ENCODE measurements around the gene NIPBL.

NIPBL gene

GRCh38 chr5:36969700-36970395 lies 93.3 kb downstream of the NIPBL start:
- Histone ChIP-seq H3K4me3 (ENCODE audit: low read depth, low read length, poor library complexity, severe bottlenecking) (no peak overlapping the region), H3K27ac (ENCODE audit: low read depth, low read length, poor library complexity, severe bottlenecking) (no peak overlapping the region), H3K27me3 (ENCODE audit: insufficient read depth, low read length) (no peaks in the 10 kb centered on the region), H3K9me3 (ENCODE audit: low read length) (no peaks in the 10 kb centered on the region), H3F3A (ENCODE audit: insufficient read depth, low read length) (no peaks in the 10 kb centered on the region), H4K20me1 (ENCODE audit: insufficient read depth, low read length) (no peaks in the 10 kb centered on the region), H2AFZ (ENCODE audit: low read length) (no peak overlapping the region), H3K4me2 (ENCODE audit: low read length) (no peak overlapping the region), H3K79me2 (ENCODE audit: insufficient read depth, low read length) (no peaks in the 10 kb centered on the region; the same call in 1 of the 2 replicates), H3K4me1 (ENCODE audit: insufficient read depth, low read length, severe bottlenecking) (no peaks in the 10 kb centered on the region), H3K9me2 (ENCODE audit: low read depth, low read length) (no peaks in the 10 kb centered on the region), H3K36me3 (ENCODE audit: insufficient read depth, low read length) (peaks cover 60% of the 10 kb centered on the region), H3K9ac (ENCODE audit: low read length) (no peak overlapping the region)
- TF ChIP-seq EZH2 (IDR thresholded peaks at IDR 0.05; ENCODE audit: borderline replicate concordance, low read length) (no peak), CTCF (IDR thresholded peaks at IDR 0.05; ENCODE audit: low read length) (no peak)

- peaks cover 34% of the 10 kb centered on the region for H3K79me2 ChIP-seq (ENCODE audit: insufficient read depth, low read length)
- H3K36me3 ChIP-seq (ENCODE audit: insufficient read depth, low read length): peaks cover 77% of the 10 kb centered on the region
- no peak overlapping the region for H3K27ac ChIP-seq (ENCODE audit: low read depth, low read length, poor library complexity, severe bottlenecking)
- H3F3A ChIP-seq (ENCODE audit: insufficient read depth, low read length): no peaks in the 10 kb centered on the region
- H3K9me3 ChIP-seq (ENCODE audit: low read length): peaks cover 5% of the 10 kb centered on the region; the same call in 1 of the 2 replicates
- H3K4me3 ChIP-seq (ENCODE audit: low read depth, low read length, poor library complexity, severe bottlenecking): no peak overlapping the region
- no peaks in the 10 kb centered on the region for H3K4me1 ChIP-seq (ENCODE audit: insufficient read depth, low read length, severe bottlenecking)
- no peaks in the 10 kb centered on the region for H3K27me3 ChIP-seq (ENCODE audit: insufficient read depth, low read length)
- H2AFZ ChIP-seq (ENCODE audit: low read length): no peak overlapping the region
- no peak for TF ChIP-seq EZH2 (IDR thresholded peaks at IDR 0.05; ENCODE audit: borderline replicate concordance, low read length)
- TF ChIP-seq CTCF (IDR thresholded peaks at IDR 0.05; ENCODE audit: low read length): no peak
- no peak overlapping the region for H3K9ac ChIP-seq (ENCODE audit: low read length)
- H4K20me1 ChIP-seq (ENCODE audit: insufficient read depth, low read length): no peaks in the 10 kb centered on the region
- no peak overlapping the region for H3K4me2 ChIP-seq (ENCODE audit: low read length)
- no peaks in the 10 kb centered on the region for H3K9me2 ChIP-seq (ENCODE audit: low read depth, low read length)
These were observed 101.6 kb downstream of the NIPBL start for GRCh38 chr5:36978196-36978595.

- Histone ChIP-seq H3K27ac (ENCODE audit: low read depth, low read length, poor library complexity, severe bottlenecking) (no peak overlapping the region), H3K79me2 (ENCODE audit: insufficient read depth, low read length) (peaks cover 34% of the 10 kb centered on the region)
These were observed 105.6 kb downstream of the NIPBL start for GRCh38 chr5:36982146-36982545.

More at GRCh38 chr5:36982146-36982545, 105.6 kb downstream of the NIPBL start:
- Histone ChIP-seq H3K27me3 (ENCODE audit: insufficient read depth, low read length) (no peaks in the 10 kb centered on the region), H3K9me3 (ENCODE audit: low read length) (peaks cover 5% of the 10 kb centered on the region; the same call in 1 of the 2 replicates), H4K20me1 (ENCODE audit: insufficient read depth, low read length) (no peaks in the 10 kb centered on the region), H3F3A (ENCODE audit: insufficient read depth, low read length) (no peaks in the 10 kb centered on the region), H3K36me3 (ENCODE audit: insufficient read depth, low read length) (peaks cover 56% of the 10 kb centered on the region), H3K4me2 (ENCODE audit: low read length) (no peak overlapping the region), H2AFZ (ENCODE audit: low read length) (no peak overlapping the region), H3K9me2 (ENCODE audit: low read depth, low read length) (no peaks in the 10 kb centered on the region), H3K9ac (ENCODE audit: low read length) (no peak overlapping the region), H3K4me3 (ENCODE audit: low read depth, low read length, poor library complexity, severe bottlenecking) (no peak overlapping the region), H3K4me1 (ENCODE audit: insufficient read depth, low read length, severe bottlenecking) (no peaks in the 10 kb centered on the region)
- TF ChIP-seq CTCF (IDR thresholded peaks at IDR 0.05; ENCODE audit: low read length): no peak
- TF ChIP-seq EZH2 (IDR thresholded peaks at IDR 0.05; ENCODE audit: borderline replicate concordance, low read length): no peak
